NB4 (cell line): ENCODE measurements around the gene MEGF9.

Experiments
- POLR2A ChIP-seq: IDR thresholded peaks from 2 replicates; pipeline ENCODE4 v1.6.1; 2011; ENCODE audit warnings: mild to moderate bottlenecking; ENCODE audit not compliant: insufficient read length; ENCODE audit errors: extremely low read depth
- TF ChIP-seq, protein P1 (sequence below): IDR thresholded peaks from one replicate; pipeline ENCODE4 v1.5.1; 2012; ENCODE audit warnings: low read depth, low read length

DNA sequence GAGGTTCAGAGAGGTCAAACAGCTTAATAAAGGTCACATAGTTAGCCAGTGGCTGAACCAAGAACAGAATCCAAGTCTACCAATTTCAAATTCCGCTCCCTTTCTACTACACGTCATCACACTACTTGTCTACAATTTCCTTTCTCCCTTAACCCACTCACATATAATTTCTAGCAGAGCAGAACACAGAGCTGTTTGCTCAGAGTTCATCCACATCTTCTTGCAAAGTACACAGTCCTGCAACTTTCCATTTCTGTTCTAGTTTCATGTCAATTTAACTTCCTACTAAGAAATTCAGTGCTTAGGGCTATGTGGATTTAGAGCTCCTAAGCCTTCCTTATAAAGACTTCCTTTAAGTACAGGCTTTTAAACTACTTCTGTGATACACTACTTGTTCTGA, 61.3 kb downstream of the MEGF9 start:
- TF ChIP-seq, protein P1, sequence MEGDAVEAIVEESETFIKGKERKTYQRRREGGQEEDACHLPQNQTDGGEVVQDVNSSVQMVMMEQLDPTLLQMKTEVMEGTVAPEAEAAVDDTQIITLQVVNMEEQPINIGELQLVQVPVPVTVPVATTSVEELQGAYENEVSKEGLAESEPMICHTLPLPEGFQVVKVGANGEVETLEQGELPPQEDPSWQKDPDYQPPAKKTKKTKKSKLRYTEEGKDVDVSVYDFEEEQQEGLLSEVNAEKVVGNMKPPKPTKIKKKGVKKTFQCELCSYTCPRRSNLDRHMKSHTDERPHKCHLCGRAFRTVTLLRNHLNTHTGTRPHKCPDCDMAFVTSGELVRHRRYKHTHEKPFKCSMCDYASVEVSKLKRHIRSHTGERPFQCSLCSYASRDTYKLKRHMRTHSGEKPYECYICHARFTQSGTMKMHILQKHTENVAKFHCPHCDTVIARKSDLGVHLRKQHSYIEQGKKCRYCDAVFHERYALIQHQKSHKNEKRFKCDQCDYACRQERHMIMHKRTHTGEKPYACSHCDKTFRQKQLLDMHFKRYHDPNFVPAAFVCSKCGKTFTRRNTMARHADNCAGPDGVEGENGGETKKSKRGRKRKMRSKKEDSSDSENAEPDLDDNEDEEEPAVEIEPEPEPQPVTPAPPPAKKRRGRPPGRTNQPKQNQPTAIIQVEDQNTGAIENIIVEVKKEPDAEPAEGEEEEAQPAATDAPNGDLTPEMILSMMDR: no peak
- no peak for TF ChIP-seq POLR2A
